A549 (cell line): ENCODE measurements around the gene SALL3. TPM values are rescaled to one million over a fixed set of nuclear protein-coding genes. Genes with fewer than 3 reads are reported as not detected.

Experiments used
- ATAC-seq, 2 experiments: fragments of 200-7000 bp in 1 of 2; fragments of >200 bp in 1 of 2; cut with Nextera tagmentation in 1 of 2; cut with Tn5 transposase in 1 of 2; 3 replicates each; pipeline versions ENCODE4 v1.8.0 to v1.9.1; 2018 to 2020; ENCODE audit warnings: mild to moderate bottlenecking in 1 of 2, moderate library complexity in 1 of 2
- CTCF ChIA-PET: fragments of 300-600 bp; sonication (Branson Sonifier 250); formaldehyde crosslinking; extraction: SDS; loops from one replicate; lab custom pipeline; 2021; ENCODE audit warnings: antibody characterized with exemption, inconsistent platforms; lab: Yijun Ruan, JAX
- POLR2A ChIA-PET: fragments of 350-600 bp; formaldehyde crosslinking; extraction: SDS; loops from one replicate; lab custom pipeline; 2021; ENCODE audit warnings: antibody characterized with exemption, inconsistent platforms; lab: Yijun Ruan, JAX
- DNase-seq, 2 experiments: peaks; one replicate each; pipeline versions ENCODE4 v3.0.0 to v3.0.0-alpha.2; 2011 to 2016; ENCODE audit warnings: low read depth in 1 of 2, low spot score in 1 of 2
- FAIRE-seq: peaks from 2 replicates; lab custom pipeline; 2011; peaks lifted over from hg19 to GRCh38; lab: Jason Lieb, UNC
- H3K27ac ChIP-seq, 2 experiments: fragments of >200 bp; sonication (Bioruptor Twin); formaldehyde crosslinking; 3 replicates each; pipeline ENCODE4 v1.5.1; 2016 to 2017
- H3K4me1 ChIP-seq: fragments of >200 bp; sonication (Bioruptor Twin); formaldehyde crosslinking; 3 replicates; pipeline ENCODE4 v1.6.1; 2016
- H3K4me2 ChIP-seq: fragments of >200 bp; sonication (Bioruptor Twin); formaldehyde crosslinking; 3 replicates; pipeline ENCODE4 v1.6.1; 2016
- H3K4me3 ChIP-seq: fragments of >200 bp; sonication (Bioruptor Twin); formaldehyde crosslinking; 3 replicates; pipeline ENCODE4 v1.5.1; 2016
- H3K9me3 ChIP-seq: fragments of >200 bp; sonication (Bioruptor Twin); formaldehyde crosslinking; 3 replicates; pipeline ENCODE4 v1.6.1; 2016
- ATOH8 ChIP-seq: fragments of 250-450 bp; sonication (Bioruptor Pico); IDR thresholded peaks from 2 replicates; pipeline ENCODE4 v1.5.0; 2020; ENCODE audit warnings: low read depth, mild to moderate bottlenecking, moderate library complexity
- CBX2 ChIP-seq: fragments of 200-600 bp; sonication (generic); IDR thresholded peaks from 2 replicates; pipeline ENCODE4 v1.6.1; 2016; ENCODE audit warnings: low read depth, mild to moderate bottlenecking, borderline replicate concordance
- CTCF ChIP-seq: fragments of >200 bp; sonication (Bioruptor Twin); formaldehyde crosslinking; IDR thresholded peaks from 3 replicates; pipeline ENCODE4 v1.5.1; 2016
- E2F6 ChIP-seq: IDR thresholded peaks from 2 replicates; pipeline ENCODE4 v1.6.1; 2012; ENCODE audit warnings: low read depth, borderline replicate concordance
- ELK1 ChIP-seq: fragments of 150-350 bp; IDR thresholded peaks from 2 replicates; pipeline ENCODE4 v1.6.1; 2014; ENCODE audit warnings: low read depth, mild to moderate bottlenecking, low read length
- FOXS1 ChIP-seq: fragments of 250-450 bp; sonication (Bioruptor Pico); IDR thresholded peaks from 2 replicates; pipeline ENCODE4 v1.5.0; 2020; ENCODE audit warnings: mild to moderate bottlenecking, moderate library complexity
- GATA3 ChIP-seq: IDR thresholded peaks from 2 replicates; pipeline ENCODE4 v1.6.1; 2012; ENCODE audit warnings: borderline replicate concordance
- HEYL ChIP-seq: fragments of 250-450 bp; sonication (Bioruptor Pico); IDR thresholded peaks from 2 replicates; pipeline ENCODE4 v1.8.0; 2021; ENCODE audit warnings: mild to moderate bottlenecking, moderate library complexity
- HOXB13 ChIP-seq: fragments of 250-450 bp; sonication (Bioruptor Pico); IDR thresholded peaks from 2 replicates; pipeline ENCODE4 v1.5.0; 2020; ENCODE audit warnings: low read depth, mild to moderate bottlenecking, moderate library complexity
- JUN ChIP-seq, 2 experiments: fragments of >200 bp; sonication (Bioruptor Twin); formaldehyde crosslinking; IDR thresholded peaks; 2 replicates in 1 of 2; 3 replicates in 1 of 2; pipeline ENCODE4 v1.6.1; 2016 to 2017
- KDM1A ChIP-seq: fragments of 200-600 bp; sonication (generic); IDR thresholded peaks from 2 replicates; pipeline ENCODE4 v1.6.1; 2016; ENCODE audit warnings: low read depth, mild to moderate bottlenecking
- MYC ChIP-seq: IDR thresholded peaks from 2 replicates; pipeline ENCODE4 v1.6.1; 2012; ENCODE audit warnings: mild to moderate bottlenecking, inconsistent platforms, low read length, improper control_type of control experiment, borderline replicate concordance
- NPAS2 ChIP-seq: fragments of 250-450 bp; sonication (Bioruptor Pico); IDR thresholded peaks from 2 replicates; pipeline ENCODE4 v1.8.0; 2022; ENCODE audit warnings: mild to moderate bottlenecking, moderate library complexity, borderline replicate concordance
- PBX3 ChIP-seq: IDR thresholded peaks from 2 replicates; pipeline ENCODE4 v1.6.1; 2012
- PHF8 ChIP-seq: fragments of 200-600 bp; sonication (generic); IDR thresholded peaks from 2 replicates; pipeline ENCODE4 v1.6.1; 2016; ENCODE audit warnings: low read depth, mild to moderate bottlenecking, antibody characterized with exemption, moderate library complexity, borderline replicate concordance
- POLR2A ChIP-seq: IDR thresholded peaks from 2 replicates; pipeline ENCODE4 v1.6.1; 2012; ENCODE audit warnings: mild to moderate bottlenecking, low read length
- POLR2AphosphoS2 ChIP-seq: conservative IDR thresholded peaks from 2 replicates; pipeline ENCODE4 v1.6.1; 2012; ENCODE audit warnings: low read length, improper control_type of control experiment, inconsistent platforms
- SREBF2 ChIP-seq: fragments of 450-650 bp; IDR thresholded peaks from 2 replicates; pipeline ENCODE4 v1.6.1; 2014; ENCODE audit warnings: mild to moderate bottlenecking, moderate library complexity
- TP53 ChIP-seq: fragments of 250-450 bp; sonication (Bioruptor Pico); IDR thresholded peaks from 2 replicates; pipeline ENCODE4 v1.5.0; 2021; ENCODE audit warnings: mild to moderate bottlenecking, moderate library complexity
- USF2 ChIP-seq: fragments of 450-650 bp; IDR thresholded peaks from 2 replicates; pipeline ENCODE4 v1.6.1; 2014; ENCODE audit warnings: antibody characterized with exemption
- ZFP36 ChIP-seq: fragments of 450-650 bp; IDR thresholded peaks from 2 replicates; pipeline ENCODE4 v1.6.1; 2014; ENCODE audit warnings: borderline replicate concordance; ENCODE audit not compliant: partially characterized antibody
- WGBS: methylation state at CpG from one replicate; pipeline ENCODE4 v1.1.6; 2017; ENCODE audit errors: missing lambda C conversion rate; 5-methylcytosine and 5-hydroxymethylcytosine counted together
- polyA minus RNA-seq: library from RNA; depleted of rRNA, polyadenylated mRNA; stranded (reverse); fragments of >200 nt; gene quantifications from 2 replicates; pipeline ENCODE4 v1.2.3, GENCODE V29; 2011; rRNA and poly(A)+ RNA removed
- polyA plus RNA-seq, 4 experiments: library from polyadenylated mRNA; depleted of rRNA in 3 of 4; stranded (reverse); fragments of >200 nt; fragmentation: RNase III in 1 of 4; extraction: RNeasy Plus Mini Kit Qiagen cat#74134 plus additional on column Dnase treatment in 1 of 4; gene quantifications; 2 replicates in 3 of 4; 3 replicates in 1 of 4; pipeline ENCODE4 v1.2.3, GENCODE V29; 2011 to 2017

SALL3 gene
- polyA plus RNA-seq (2011; rRNA removed) (not detected in 2 replicates), polyA plus RNA-seq (2017; fragmentation: RNase III; extraction: RNeasy Plus Mini Kit Qiagen cat#74134 plus additional on column Dnase treatment) (not detected in 3 replicates), polyA minus RNA-seq (not detected in 2 replicates)
- polyA plus RNA-seq (2012; cell fraction: cytosol; rRNA removed), result not detected in 2 replicates
- not detected in 2 replicates for polyA plus RNA-seq (2012; cell fraction: nucleus; rRNA removed)

- ChIA-PET CTCF (no interaction called here), POLR2A (no interaction called here)
- no peaks in the 10 kb centered on the region for H3K9me3 ChIP-seq
- H3K4me1 ChIP-seq, result no peaks in the 10 kb centered on the region
- FAIRE-seq, result no peak
- TF ChIP-seq NPAS2 (CRISPR knock-in tag) (no peak), CBX2 (no peak), POLR2A (no peak), SREBF2 (no peak), E2F6 (no peak), TP53 (no peak), GATA3 (no peak), POLR2AphosphoS2 (no peak), ZFP36 (no peak), PBX3 (no peak), ELK1 (no peak), ATOH8 (CRISPR knock-in tag) (no peak), USF2 (no peak)
- TF ChIP-seq, all 56 proteins: peak for 0
- Histone ChIP-seq H3K4me3 (no peak within 1 kb of the TSS), H3K27ac (no peak within 1 kb of the TSS), H3K4me2 (no peak within 1 kb of the TSS)
- 96% methylated on average over 22 of the region's 102 CpGs for WGBS
- ATAC-seq (no peak), DNase-seq (no peak)
Observed at GRCh38 chr18:78979730-78980278, at the start of gene SALL3. SALL3 (plus strand) TSS chr18:78979818; CDS start chr18:78980275, 457 bp downstream.

- Histone ChIP-seq H3K4me3 (no peak overlapping the region), H3K9me3 (no peaks in the 10 kb centered on the region), H3K4me2 (no peak overlapping the region), H3K27ac (no peak overlapping the region), H3K4me1 (no peaks in the 10 kb centered on the region)
- TF ChIP-seq JUN (IDR thresholded peaks at IDR 0.05) (no peak), HOXB13 (CRISPR knock-in tag) (no peak), MYC (no peak), POLR2A (no peak), ZFP36 (no peak), NPAS2 (CRISPR knock-in tag) (no peak), CTCF (no peak), PBX3 (no peak), KDM1A (no peak), HEYL (no peak), FOXS1 (CRISPR knock-in tag) (no peak), E2F6 (no peak), PHF8 (no peak)
- ChIA-PET CTCF (no interaction called here), POLR2A (no interaction called here)
- DNase-seq, result no peak
- no peak for FAIRE-seq
- no peak for ATAC-seq
- WGBS, result 18% methylated on average over 11 of the region's 14 CpGs
Observed at GRCh38 chr18:78932281-78932680, 47.3 kb upstream of the SALL3 start.
